ENCODE measurements around the gene MT4.

Gene MT4

DNA sequence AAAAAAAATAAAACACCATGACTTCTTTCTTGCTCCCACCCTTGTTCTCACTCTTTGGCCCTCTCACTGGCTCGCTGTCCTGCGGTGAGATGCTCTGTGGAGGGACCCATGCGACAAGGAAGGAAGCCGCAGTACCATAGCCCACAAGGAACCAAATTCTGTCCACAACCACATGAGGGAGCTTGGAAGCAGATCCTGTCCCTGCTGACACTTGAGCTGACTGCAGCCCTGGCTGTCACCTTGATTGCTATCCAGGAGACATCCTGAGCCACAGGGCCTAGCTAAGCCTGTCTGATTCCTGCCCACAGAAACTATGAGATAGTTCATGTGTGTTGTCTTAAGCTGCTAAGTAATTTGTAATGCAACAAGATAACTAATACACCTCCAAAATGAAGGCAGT lies 38.7 kb downstream of the MT4 start:
- no peak for DNase-seq (ENCODE audit: low read depth in 2 of 2)

DNA sequence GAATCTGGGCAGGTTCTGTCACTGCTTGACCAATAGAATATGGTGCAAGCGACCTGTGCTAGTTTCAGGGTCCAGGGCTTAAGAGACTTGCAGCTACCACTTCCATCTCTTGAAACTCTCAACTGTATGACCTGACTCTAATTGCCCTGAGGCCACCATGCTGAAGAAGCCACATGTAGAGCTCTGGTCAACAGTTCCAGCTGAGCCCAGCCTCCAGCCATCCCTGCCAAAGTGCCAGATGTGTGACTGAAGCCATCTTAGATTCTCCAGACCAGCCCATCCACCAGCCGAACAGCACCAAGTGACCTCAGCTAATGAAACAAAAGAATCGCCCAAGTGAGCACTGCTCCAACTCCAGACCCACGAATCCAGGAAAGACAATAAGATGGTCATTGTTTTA lies 40.1 kb downstream of the MT4 start:
- DNase-seq (ENCODE audit: low read depth in 2 of 2), result no peak

DNA sequence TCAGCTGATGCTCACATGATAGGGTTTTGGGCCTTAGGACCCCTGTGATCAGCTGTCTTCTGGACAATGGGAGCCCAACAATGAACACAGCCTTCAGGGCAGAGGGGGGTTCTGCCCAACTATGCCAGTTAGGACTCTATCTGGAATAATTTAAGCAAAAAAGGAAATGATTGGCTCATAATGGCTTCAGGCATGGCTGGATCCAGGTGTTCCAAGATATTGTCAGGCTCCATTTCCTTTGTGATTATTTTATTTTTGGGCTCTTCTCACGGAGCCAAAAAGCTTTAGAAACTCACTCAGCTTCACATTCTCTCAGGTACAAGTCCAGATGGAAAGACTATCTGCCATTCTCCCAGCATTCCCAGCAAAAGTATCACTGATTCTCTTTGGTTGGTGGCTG lies 40.6 kb downstream of the MT4 start:
- no peak for DNase-seq (ENCODE audit: low read depth in 2 of 2)

- no peak for DNase-seq (ENCODE audit: low read depth in 2 of 2)
Observed at GRCh38 chr16:56606071-56606475, 41.2 kb downstream of the MT4 start.

GRCh38 chr16:56606476-56607108 lies 41.7 kb downstream of the MT4 start:
- no peak for DNase-seq (ENCODE audit: low read depth in 2 of 2)

DNA sequence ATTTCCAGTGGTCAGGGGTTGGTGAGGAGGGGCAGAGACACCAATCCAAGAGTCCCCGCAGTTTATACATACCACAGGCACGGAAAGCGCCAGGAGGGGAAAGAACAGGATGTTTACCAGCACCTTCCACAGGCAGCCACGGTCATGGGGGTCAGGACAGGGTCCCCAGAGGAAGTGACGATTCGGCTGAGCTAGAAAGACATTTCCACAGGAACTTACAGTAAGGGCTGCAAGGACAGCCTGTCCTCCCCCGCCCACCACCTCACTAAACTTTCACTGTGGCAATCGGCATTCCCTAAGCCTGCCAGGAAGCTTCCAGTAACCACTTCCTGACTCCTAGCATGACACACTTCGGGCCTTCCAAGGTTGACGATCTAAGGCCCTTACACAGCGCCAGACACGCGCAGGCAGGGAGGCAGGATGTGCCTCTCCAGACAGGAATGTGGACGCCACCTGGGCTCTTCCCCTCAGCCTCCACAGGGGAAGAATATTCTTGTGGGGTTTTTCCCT lies 42.3 kb downstream of the MT4 start:
- no peak for DNase-seq (ENCODE audit: low read depth in 2 of 2)

GRCh38 chr16:56607675-56608042 lies 42.8 kb downstream of the MT4 start:
- no peak for DNase-seq (ENCODE audit: low read depth in 2 of 2)

DNA sequence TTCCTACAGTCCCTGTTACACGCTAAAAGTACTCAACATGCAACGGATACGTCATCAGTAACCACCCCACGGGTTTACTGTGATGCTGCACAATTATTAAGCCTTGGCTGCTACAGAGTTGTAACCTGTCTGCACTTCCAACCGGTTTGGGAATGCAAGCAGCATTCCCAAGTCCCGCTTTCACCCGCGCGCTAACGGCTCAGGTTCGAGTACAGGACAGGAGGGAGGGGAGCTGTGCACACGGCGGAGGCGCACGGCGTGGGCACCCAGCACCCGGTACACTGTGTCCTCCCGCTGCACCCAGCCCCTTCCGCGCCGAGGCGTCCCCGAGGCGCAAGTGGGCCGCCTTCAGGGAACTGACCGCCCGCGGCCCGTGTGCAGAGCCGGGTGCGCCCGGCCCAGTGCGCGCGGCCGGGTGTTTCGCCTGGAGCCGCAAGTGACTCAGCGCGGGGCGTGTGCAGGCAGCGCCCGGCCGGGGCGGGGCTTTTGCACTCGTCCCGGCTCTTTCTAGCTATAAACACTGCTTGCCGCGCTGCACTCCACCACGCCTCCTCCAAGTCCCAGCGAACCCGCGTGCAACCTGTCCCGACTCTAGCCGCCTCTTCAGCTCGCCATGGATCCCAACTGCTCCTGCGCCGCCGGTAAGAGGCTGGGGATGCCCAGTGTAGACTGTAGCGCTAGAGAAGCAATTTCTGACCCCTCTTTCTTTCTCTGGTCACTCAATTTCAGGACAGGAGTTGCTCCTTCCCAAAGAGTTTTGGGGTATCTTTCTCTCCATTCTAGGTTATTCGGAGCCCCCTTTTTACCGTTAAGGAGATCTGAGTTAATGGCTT lies 43.4 kb downstream of the MT4 start, which contains the start of gene MT2A:
TSS of gene MT2A (plus strand) at position 542 of the 833 bp plus-strand sequence. CDS start at position 614, 72 bp downstream.
- DNase-seq (ENCODE audit: low read depth in 2 of 2), result peak; percentile 69 to 85

GRCh38 chr16:56608876-56609462 lies 44.1 kb downstream of the MT4 start:
- DNase-seq (ENCODE audit: low read depth in 2 of 2), result no peak

DNA sequence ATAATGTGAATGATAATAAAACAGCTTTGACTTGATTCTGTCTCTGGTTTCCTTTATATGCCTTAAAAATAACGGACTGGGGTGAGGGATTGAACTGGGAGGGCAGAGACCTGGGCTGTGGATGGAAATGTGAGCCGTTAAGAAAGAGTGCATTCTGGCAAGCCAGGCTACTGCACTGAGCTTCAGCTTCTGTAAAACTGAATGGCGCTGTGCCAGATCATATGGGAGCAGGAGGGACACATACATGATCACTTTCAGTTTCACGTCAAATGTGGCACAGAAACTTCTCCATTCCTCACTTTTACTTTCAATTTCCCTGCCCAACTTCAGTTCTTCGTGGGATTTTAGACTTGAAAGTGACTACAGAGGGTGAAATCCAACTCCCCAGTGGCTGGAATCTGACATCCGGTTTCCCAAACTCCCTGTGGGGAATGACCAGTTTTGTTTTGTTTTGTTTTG lies 44.6 kb downstream of the MT4 start:
- DNase-seq (ENCODE audit: low read depth in 2 of 2), result peak; percentile 57 to 66

DNA sequence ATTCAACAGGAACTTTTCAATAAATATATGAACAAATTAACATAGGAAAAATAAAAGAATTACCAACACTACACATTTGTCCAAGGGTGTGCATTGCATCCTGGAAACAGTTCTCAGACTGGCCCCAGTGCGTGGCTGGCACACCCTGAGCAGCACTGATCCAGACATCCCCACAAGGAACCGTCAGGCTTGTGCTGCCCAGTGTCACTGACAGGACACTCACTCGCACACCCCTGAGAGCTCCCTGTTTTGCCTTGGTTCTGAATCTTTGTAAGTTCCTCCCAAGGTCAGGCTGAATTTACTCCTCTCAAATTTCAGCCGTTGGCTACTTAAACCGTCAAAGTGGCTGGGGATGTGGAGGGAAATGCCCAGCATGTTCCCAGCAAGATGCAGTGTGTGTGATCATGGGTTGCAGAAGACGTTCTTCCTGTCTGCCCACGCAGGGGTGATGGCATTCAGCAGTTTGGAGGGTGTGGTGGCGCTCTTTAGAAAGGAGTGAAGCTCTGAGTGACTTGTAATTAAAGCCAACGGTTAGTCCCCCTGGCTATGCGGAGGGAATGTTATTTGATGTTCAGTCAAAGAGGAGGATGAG lies 45.2 kb downstream of the MT4 start:
- peak; percentile 69 to 77 for DNase-seq (ENCODE audit: low read depth in 2 of 2)

- no peak for DNase-seq (ENCODE audit: low read depth in 2 of 2)
Observed at GRCh38 chr16:56610609-56611111, 45.8 kb downstream of the MT4 start.

- no peak for DNase-seq (ENCODE audit: low read depth in 2 of 2)
Observed at GRCh38 chr16:56611281-56611833, 46.5 kb downstream of the MT4 start.

GRCh38 chr16:56613706-56614105 lies 48.8 kb downstream of the MT4 start:
- DNase-seq (ENCODE audit: low read depth in 2 of 2), result no peak

GRCh38 chr16:56614549-56614991 lies 49.7 kb downstream of the MT4 start:
- DNase-seq (ENCODE audit: low read depth in 2 of 2), result no peak

DNA sequence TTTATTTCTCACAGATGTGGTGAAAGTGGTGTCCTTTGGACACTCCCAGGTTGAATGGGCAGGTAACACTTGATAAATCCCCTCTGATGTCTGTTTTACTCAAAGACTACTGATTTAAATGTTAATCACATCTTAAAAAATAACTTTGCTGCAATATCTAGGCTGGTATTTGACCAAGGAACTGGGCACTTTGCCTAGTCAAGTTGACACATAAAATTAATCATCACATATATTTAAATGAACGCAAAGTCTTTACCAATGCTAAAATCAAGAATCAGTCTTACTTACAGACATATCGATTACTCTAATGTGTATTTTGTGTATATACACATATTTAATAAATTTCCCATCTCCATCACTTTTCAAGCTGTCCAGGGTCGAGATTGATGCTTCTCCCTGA lies 50.5 kb downstream of the MT4 start:
- DNase-seq (ENCODE audit: low read depth in 2 of 2), result no peak

GRCh38 chr16:56616608-56617211 lies 51.8 kb downstream of the MT4 start:
- no peak for DNase-seq (ENCODE audit: low read depth in 2 of 2)

DNA sequence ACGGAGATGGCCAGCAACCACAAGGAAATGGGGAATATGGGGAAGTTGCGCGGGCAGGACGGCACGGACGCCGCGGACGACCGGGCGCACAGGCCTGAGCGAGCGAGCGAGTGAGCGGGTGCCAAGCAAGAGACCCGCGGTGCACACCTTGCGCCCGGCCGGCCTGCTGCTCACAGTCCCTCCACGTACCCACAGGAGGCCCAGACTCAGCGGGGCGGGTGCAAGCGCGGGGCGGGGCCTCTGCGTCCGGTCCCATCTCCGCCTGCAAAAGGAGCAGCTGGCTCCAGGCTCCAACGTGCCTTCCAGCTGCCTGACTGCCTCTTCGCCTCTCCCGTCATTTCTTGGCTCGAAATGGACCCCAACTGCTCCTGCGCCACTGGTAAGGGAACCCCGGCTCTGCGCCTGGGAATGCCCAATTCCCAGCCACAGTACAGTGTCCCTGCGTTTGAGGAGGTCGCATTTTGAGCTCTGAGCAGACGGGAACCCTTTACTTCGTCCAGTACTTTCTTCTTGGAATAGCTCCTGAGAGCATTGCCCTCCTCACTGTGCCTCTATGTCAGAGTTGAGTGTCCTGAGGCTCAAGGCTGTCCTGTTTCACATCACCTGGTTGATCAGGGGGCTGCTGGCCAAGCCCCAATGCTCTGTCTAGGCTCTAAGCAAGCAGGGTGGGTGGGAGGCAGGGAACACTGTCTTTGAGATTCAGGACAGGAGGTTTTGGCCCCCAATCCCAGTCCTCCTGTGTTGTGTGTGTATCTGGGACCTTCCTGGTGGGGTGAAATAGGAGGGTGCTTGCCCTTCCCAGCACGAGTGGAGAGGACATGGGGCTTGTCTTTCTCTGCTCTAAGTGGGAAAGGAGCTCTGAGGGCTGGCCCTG lies 52.6 kb downstream of the MT4 start:
- no peak for DNase-seq (ENCODE audit: low read depth in 2 of 2)

DNA sequence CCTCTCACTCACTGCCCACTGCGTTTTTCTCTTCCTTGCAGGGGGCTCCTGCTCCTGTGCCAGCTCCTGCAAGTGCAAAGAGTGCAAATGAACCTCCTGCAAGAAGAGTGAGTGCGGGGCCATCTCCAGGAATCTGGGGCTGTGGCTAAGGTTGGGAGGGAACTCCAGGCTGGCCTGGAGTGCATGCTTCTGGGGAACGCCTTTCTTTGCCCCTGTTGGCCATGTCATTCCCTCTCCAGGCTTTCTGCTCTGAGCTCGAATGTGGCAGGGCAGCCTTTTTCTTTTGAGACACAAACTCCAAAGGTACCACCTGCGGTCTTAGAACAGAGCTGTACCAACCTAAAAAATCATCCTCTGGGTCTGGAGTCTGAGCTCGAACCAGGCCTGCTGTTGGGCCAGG lies 53.3 kb downstream of the MT4 start:
- no peak for DNase-seq (ENCODE audit: low read depth in 2 of 2)
